Measurements from ENCODE around the gene ENAH. TPM values are rescaled to one million over a fixed set of nuclear protein-coding genes. Genes with fewer than 3 reads are reported as not detected.

ENAH gene
- polyA plus RNA-seq, 3 donors = 0.12 TPM; not detected in 2

- Histone ChIP-seq H2AFZ (ENCODE audit: insufficient read depth, low read depth, low read length, poor library complexity, severe bottlenecking) (no peak overlapping the region), H3K4me1 (ENCODE audit: control insufficient read depth in 1 of 2, insufficient read depth in 2 of 2, low read length in 2 of 2) (peaks cover 29 to 32% of the 10 kb centered on the region in 2 donors), H3K4me3 (replicated peaks in 1 of 3; ENCODE audit: low read depth in 2 of 3, low read length in 3 of 3) (no peak overlapping the region), H3K36me3 (replicated peaks in 1 of 2; ENCODE audit: control insufficient read depth in 1 of 2, insufficient read depth in 2 of 2, low read length in 2 of 2) (no peaks in the 10 kb centered on the region), H3K9ac (ENCODE audit: insufficient read depth, low read length, poor library complexity, severe bottlenecking) (no peak overlapping the region), H3K4me2 (replicated peaks; ENCODE audit: extremely low read depth, low read length, poor library complexity, severe bottlenecking) (no peak overlapping the region), H3K27ac (ENCODE audit: low read depth in 1 of 2, low read length in 2 of 2) (no peak overlapping the region), H3K27me3 (ENCODE audit: control insufficient read depth in 2 of 2, insufficient read depth in 2 of 2, low read length in 2 of 2) (no peaks in the 10 kb centered on the region), H4K20me1 (ENCODE audit: insufficient read depth, low read length) (no peaks in the 10 kb centered on the region), H3K79me2 (ENCODE audit: insufficient read depth, low read length) (peaks cover 5% of the 10 kb centered on the region), H3K9me3 (replicated peaks in 1 of 2; ENCODE audit: control insufficient read depth in 1 of 2, insufficient read depth in 1 of 2, low read length in 2 of 2) (no peaks in the 10 kb centered on the region)
- no peak overlapping the region for H3K4me3 Mint-ChIP-seq
- TF ChIP-seq CTCF (IDR thresholded peaks at IDR 0.05) = no peak
- H3K9me3 Mint-ChIP-seq = peaks cover 0 to 4% (median 0%) of the 10 kb centered on the region in 7 donors
- peak overlapping the region in 1 of 7 donors; percentile 69 for H3K27ac Mint-ChIP-seq
- WGBS (ENCODE audit: insufficient coverage) = 84% methylated on average over 20 of the region's 29 CpGs
- DNase-seq = no peak
- H3K27me3 Mint-ChIP-seq (ENCODE audit: low read depth in 3 of 3) = no peaks in the 10 kb centered on the region
- H3K4me1 Mint-ChIP-seq = peaks cover 32% of the 10 kb centered on the region
- intact Hi-C loops (cut with micrococcal nuclease) = no loop called here
- H3K36me3 Mint-ChIP-seq = peaks cover 0 to 3% of the 10 kb centered on the region in 2 donors
These were observed 181.2 kb downstream of the ENAH start for GRCh38 chr1:225471453-225472301.

GRCh38 chr1:225471109-225471452 lies 181.8 kb downstream of the ENAH start:
- H3K9me3 ChIP-seq (replicated peaks in 1 of 2; ENCODE audit: control insufficient read depth in 1 of 2, insufficient read depth in 1 of 2, low read length in 2 of 2) = no peaks in the 10 kb centered on the region
- Mint-ChIP-seq H3K9me3 (peaks cover 0 to 4% (median 0%) of the 10 kb centered on the region in 7 donors), H3K27me3 (ENCODE audit: low read depth in 3 of 3) (no peaks in the 10 kb centered on the region), H3K4me3 (no peak overlapping the region), H3K4me1 (peaks cover 37% of the 10 kb centered on the region), H3K27ac (no peak overlapping the region), H3K36me3 (peaks cover 0 to 3% of the 10 kb centered on the region in 2 donors)
- DNase-seq = no peak
- H4K20me1 ChIP-seq (ENCODE audit: insufficient read depth, low read length) = no peaks in the 10 kb centered on the region
- H3K4me3 ChIP-seq (replicated peaks in 1 of 3; ENCODE audit: low read depth in 2 of 3, low read length in 3 of 3) = no peak overlapping the region
- H3K36me3 ChIP-seq (replicated peaks in 1 of 2; ENCODE audit: control insufficient read depth in 1 of 2, insufficient read depth in 2 of 2, low read length in 2 of 2) = no peaks in the 10 kb centered on the region
- no peak for TF ChIP-seq CTCF (IDR thresholded peaks at IDR 0.05)
- H3K4me2 ChIP-seq (replicated peaks; ENCODE audit: extremely low read depth, low read length, poor library complexity, severe bottlenecking) = no peak overlapping the region
- H3K9ac ChIP-seq (ENCODE audit: insufficient read depth, low read length, poor library complexity, severe bottlenecking) = no peak overlapping the region
- H2AFZ ChIP-seq (ENCODE audit: insufficient read depth, low read depth, low read length, poor library complexity, severe bottlenecking) = no peak overlapping the region
- intact Hi-C loops (cut with micrococcal nuclease) = no loop called here
- no peak overlapping the region for H3K27ac ChIP-seq (ENCODE audit: low read depth in 1 of 2, low read length in 2 of 2)
- WGBS (ENCODE audit: insufficient coverage) = 61% methylated on average over 4 of the region's 8 CpGs
- H3K27me3 ChIP-seq (ENCODE audit: control insufficient read depth in 2 of 2, insufficient read depth in 2 of 2, low read length in 2 of 2) = no peaks in the 10 kb centered on the region
- H3K4me1 ChIP-seq (ENCODE audit: control insufficient read depth in 1 of 2, insufficient read depth in 2 of 2, low read length in 2 of 2) = peaks cover 32 to 36% of the 10 kb centered on the region in 2 donors
- peaks cover 5% of the 10 kb centered on the region for H3K79me2 ChIP-seq (ENCODE audit: insufficient read depth, low read length)
